ENCODE results near the gene SH2D6. TPM values are rescaled to one million over a fixed set of nuclear protein-coding genes. Genes with fewer than 3 reads are reported as not detected.
"Not testable (repeated sequence)": the region's sequence is repeated elsewhere in the genome, so short reads cannot be mapped to it uniquely, and the experiment has no call there.

Gene SH2D6
- total RNA-seq, 4 donors from 2014 or later, result not detected

- TF ChIP-seq POLR2A (IDR thresholded peaks at IDR 0.05), result no peak
- TF ChIP-seq CTCF (IDR thresholded peaks at IDR 0.05), result no peak
- H3K4me3 ChIP-seq (ENCODE audit: low read depth, poor library complexity, severe bottlenecking), result no peak overlapping the region
- DNase-seq (ENCODE audit: low spot score in 2 of 2), result no peak
- intact Hi-C loops (cut with DNase I; ENCODE audit: low total_unique reads), result no loop called here
- 73 to 77% methylated on average over 11 of the region's 11 CpGs for whole genome bisulfite sequencing, 2 donors
Observed at GRCh38 chr2:85377083-85377482, 41.4 kb upstream of the SH2D6 start.

DNA sequence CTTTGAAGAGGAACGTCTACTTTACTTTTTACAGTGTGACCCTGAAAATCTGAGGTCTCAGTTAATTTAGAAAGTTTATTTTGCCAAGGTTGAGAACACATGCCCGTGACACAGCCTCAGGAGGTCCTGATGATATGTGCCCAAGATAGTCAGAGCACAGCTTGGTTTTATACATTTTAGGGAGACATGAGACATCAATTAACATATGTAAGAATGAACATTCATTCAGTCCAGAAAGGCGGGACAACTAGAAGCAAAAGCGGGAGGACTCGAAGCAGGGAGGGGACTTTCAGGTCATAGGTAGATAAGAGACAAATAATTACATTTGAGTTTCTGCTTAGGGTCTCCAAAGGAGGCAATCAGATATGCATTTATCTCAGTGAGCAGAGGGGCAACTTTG lies 40.3 kb upstream of the SH2D6 start:
- H3K4me3 ChIP-seq (ENCODE audit: low read depth, poor library complexity, severe bottlenecking), result no peak overlapping the region
- intact Hi-C loops (cut with DNase I; ENCODE audit: low total_unique reads), result no loop called here
- no peak for DNase-seq (ENCODE audit: low spot score in 2 of 2)
- TF ChIP-seq POLR2A (IDR thresholded peaks at IDR 0.05) (no peak), CTCF (IDR thresholded peaks at IDR 0.05) (no peak)
- 67 to 80% methylated on average over 5 of the region's 5 CpGs for WGBS, 2 donors

DNA sequence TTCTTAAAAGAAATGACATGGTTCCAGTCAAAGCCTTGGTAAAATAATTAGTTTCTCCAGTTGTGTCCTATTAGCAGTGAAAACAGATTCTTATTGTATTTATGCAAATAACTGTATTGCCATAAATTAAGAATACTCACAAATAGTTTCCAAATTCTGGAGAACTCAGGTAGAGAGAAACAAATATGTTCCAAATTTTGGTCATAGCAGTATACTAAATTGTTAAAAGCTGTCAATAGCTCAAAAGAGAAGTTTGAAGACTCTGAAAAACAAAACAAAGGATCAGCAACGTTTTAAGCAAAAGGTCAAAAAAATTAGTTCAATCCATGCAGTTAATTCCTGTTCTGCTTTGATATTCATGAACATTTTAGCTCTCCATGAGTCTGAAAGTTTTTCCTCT lies 38.5 kb upstream of the SH2D6 start:
- TF ChIP-seq CTCF (IDR thresholded peaks at IDR 0.05) (no peak), POLR2A (IDR thresholded peaks at IDR 0.05) (no peak)
- no peak overlapping the region for H3K4me3 ChIP-seq (ENCODE audit: low read depth, poor library complexity, severe bottlenecking)
- no peak for DNase-seq (ENCODE audit: low spot score in 2 of 2)
- 80 to 83% methylated on average over 1 of the region's 1 CpG for WGBS, 2 donors
- intact Hi-C loops (cut with DNase I; ENCODE audit: low total_unique reads), result no loop called here

DNA sequence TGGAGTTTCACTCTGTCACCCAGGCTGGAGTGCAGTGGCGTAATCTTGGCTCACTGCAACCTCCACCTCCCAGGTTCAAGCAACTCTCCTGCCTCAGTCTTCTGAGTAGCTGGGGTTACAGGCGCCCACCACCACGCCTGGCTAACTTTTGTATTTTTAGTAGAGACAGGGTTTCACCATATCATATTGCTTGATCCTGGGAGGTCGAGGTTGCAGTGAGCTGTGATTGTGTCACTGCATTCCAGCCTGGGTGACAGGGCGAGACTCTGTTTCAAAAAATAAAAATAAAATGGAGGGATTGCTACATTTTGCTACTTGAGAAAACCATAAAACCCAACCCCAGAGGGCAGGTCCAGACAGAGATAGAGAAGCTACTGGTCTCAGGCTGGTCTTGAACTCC lies 35.4 kb upstream of the SH2D6 start:
- H3K4me3 ChIP-seq (ENCODE audit: low read depth, poor library complexity, severe bottlenecking); DNase-seq (ENCODE audit: low spot score in 2 of 2): not testable (repeated sequence)
- intact Hi-C loops (cut with DNase I; ENCODE audit: low total_unique reads), result loop anchor here (1.0 kb wide), 1 partner anchor 22 kb away; no protein-coding TSS in a partner anchor
- 82 to 88% methylated on average over 5 of the region's 5 CpGs for WGBS, 2 donors

DNA sequence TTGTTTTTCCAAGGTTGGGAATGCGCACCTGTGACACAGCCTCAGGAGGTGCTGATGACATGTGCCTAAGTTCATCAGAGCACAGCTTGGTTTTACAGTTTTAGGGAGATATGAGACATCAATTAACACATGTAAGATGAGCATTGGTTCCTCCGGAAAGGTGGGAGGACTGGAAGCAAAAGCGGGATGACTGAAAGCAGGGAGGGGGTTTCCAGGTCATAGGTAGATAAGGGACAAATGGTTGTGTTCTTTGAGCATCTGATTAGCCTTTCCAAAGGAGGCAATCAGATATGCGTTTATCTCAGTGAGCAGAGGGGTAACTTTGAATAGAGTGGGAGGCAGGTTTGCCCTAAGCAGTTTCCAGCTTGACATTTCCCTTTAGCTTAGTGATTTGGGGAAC lies 34.7 kb upstream of the SH2D6 start:
- intact Hi-C loops (cut with DNase I; ENCODE audit: low total_unique reads), result loop anchor here (1.0 kb wide), 1 partner anchor 21 kb away; no protein-coding TSS in a partner anchor
- H3K4me3 ChIP-seq (ENCODE audit: low read depth, poor library complexity, severe bottlenecking), result no peak overlapping the region
- TF ChIP-seq POLR2A (IDR thresholded peaks at IDR 0.05), result no peak
- no peak for TF ChIP-seq CTCF (IDR thresholded peaks at IDR 0.05)
- 79 to 86% methylated on average over 4 of the region's 4 CpGs for WGBS, 2 donors
- DNase-seq (ENCODE audit: low spot score in 2 of 2), result no peak

GRCh38 chr2:85385746-85386145 lies 32.8 kb upstream of the SH2D6 start:
- intact Hi-C loops (cut with DNase I; ENCODE audit: low total_unique reads), result no loop called here
- no peak for DNase-seq (ENCODE audit: low spot score in 2 of 2)
- 86 to 89% methylated on average over 2 of the region's 2 CpGs for WGBS, 2 donors
- TF ChIP-seq CTCF (IDR thresholded peaks at IDR 0.05), result no peak
- no peak overlapping the region for H3K4me3 ChIP-seq (ENCODE audit: low read depth, poor library complexity, severe bottlenecking)

Data from lower leg skin (tissue), 4 donors.